ENCODE data around the gene FARP1.
"Not testable (repeated sequence)": the region's sequence is repeated elsewhere in the genome, so short reads cannot be mapped to it uniquely, and the experiment has no call there.

Gene FARP1

GRCh38 chr13:98396071-98396710 lies 253.3 kb downstream of the FARP1 start:
- no peak for DNase-seq (ENCODE audit: low read depth)

- no peak for DNase-seq (ENCODE audit: low read depth)
These were observed 254.3 kb downstream of the FARP1 start for GRCh38 chr13:98397221-98397620.

GRCh38 chr13:98397861-98398260 lies 255.0 kb downstream of the FARP1 start:
- no peak for DNase-seq (ENCODE audit: low read depth)

- no peak for DNase-seq (ENCODE audit: low read depth)
These were observed 255.7 kb downstream of the FARP1 start for GRCh38 chr13:98398581-98398980.

GRCh38 chr13:98399756-98400155 lies 256.9 kb downstream of the FARP1 start:
- no peak for DNase-seq (ENCODE audit: low read depth)

GRCh38 chr13:98401934-98402333 lies 259.0 kb downstream of the FARP1 start:
- no peak for DNase-seq (ENCODE audit: low read depth)

GRCh38 chr13:98403076-98403475 lies 260.2 kb downstream of the FARP1 start:
- DNase-seq (ENCODE audit: low read depth), result no peak

GRCh38 chr13:98405107-98405571 lies 262.2 kb downstream of the FARP1 start:
- DNase-seq (ENCODE audit: low read depth), result no peak

- DNase-seq (ENCODE audit: low read depth), result no peak
These were observed 262.9 kb downstream of the FARP1 start for GRCh38 chr13:98405690-98406344.

GRCh38 chr13:98406427-98406826 lies 263.5 kb downstream of the FARP1 start:
- no peak for DNase-seq (ENCODE audit: low read depth)

- no peak for DNase-seq (ENCODE audit: low read depth)
These were observed 264.1 kb downstream of the FARP1 start for GRCh38 chr13:98406971-98407370.

GRCh38 chr13:98407575-98407974 lies 264.7 kb downstream of the FARP1 start:
- DNase-seq (ENCODE audit: low read depth), result no peak

- no peak for DNase-seq (ENCODE audit: low read depth)
These were observed 266.4 kb downstream of the FARP1 start for GRCh38 chr13:98409281-98409680.

- no peak for DNase-seq (ENCODE audit: low read depth)
These were observed 267.7 kb downstream of the FARP1 start for GRCh38 chr13:98410612-98411011.

- DNase-seq (ENCODE audit: low read depth), result no peak
These were observed 268.1 kb downstream of the FARP1 start for GRCh38 chr13:98411013-98411412.

- DNase-seq (ENCODE audit: low read depth), result no peak
These were observed 268.8 kb downstream of the FARP1 start for GRCh38 chr13:98411617-98412265.

- DNase-seq (ENCODE audit: low read depth), result not testable (repeated sequence)
These were observed 270.4 kb downstream of the FARP1 start for GRCh38 chr13:98413278-98413677.

GRCh38 chr13:98413796-98414195 lies 270.9 kb downstream of the FARP1 start:
- no peak for DNase-seq (ENCODE audit: low read depth)

- no peak for DNase-seq (ENCODE audit: low read depth)
These were observed 272.6 kb downstream of the FARP1 start for GRCh38 chr13:98415326-98416070.

- DNase-seq (ENCODE audit: low read depth), result no peak
These were observed 273.5 kb downstream of the FARP1 start for GRCh38 chr13:98416408-98416807.

GRCh38 chr13:98419786-98420553 lies 277.1 kb downstream of the FARP1 start:
- no peak for DNase-seq (ENCODE audit: low read depth)

Measured in fibroblast of the conjunctiva (primary cell).